ENCODE data around the gene BRAP.
"Not testable (repeated sequence)": the region's sequence is repeated elsewhere in the genome, so short reads cannot be mapped to it uniquely, and the experiment has no call there.

Gene BRAP

DNA sequence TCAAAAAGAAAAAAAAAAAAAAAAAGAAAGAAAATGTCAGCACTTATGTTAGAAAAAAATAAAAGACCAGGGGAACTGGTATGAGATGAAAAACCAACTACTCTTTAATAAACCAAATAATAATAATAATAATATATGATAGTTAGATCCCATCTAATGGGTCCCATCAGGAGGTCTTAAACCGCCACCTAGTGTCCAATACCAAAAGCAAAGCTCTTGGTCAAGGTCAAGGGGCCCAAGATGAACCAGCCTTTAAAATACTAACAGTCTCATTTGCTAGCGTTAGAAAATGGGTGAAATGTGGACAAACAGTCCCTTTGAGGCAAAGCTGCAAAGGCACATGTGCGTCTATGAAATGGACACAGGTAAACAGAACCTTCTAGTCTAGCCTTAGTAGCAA is 12.3 kb downstream of the BRAP start:
- no peak for DNase-seq (ENCODE audit: low read depth in 2 of 2)

DNA sequence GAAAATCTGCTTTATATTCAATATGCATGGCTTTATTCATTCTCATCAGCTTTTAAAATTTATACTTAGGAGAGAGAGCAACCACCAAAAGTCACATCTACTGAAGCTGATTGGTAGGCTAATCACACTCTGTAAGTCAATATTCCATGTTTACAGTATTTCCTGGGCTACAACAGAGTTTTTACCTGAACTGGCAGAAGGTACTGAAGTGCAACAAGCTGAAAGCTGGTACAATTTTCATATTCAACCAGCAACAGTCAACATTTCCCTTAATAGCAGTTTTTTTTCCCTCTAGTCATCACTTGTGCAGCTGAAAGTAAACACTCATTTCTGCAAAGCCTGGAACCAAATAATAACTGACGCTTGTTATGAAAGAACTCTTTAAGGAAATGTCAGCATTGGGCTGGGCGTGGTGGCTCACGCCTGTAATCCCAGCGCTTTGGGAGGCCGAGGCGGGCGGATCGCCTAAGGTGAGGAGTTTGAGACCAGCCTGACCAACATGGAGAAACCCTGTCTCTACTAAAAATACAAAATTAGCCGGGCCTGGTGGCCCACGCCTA is 12.9 kb downstream of the BRAP start:
- no peak for DNase-seq (ENCODE audit: low read depth in 2 of 2)

DNA sequence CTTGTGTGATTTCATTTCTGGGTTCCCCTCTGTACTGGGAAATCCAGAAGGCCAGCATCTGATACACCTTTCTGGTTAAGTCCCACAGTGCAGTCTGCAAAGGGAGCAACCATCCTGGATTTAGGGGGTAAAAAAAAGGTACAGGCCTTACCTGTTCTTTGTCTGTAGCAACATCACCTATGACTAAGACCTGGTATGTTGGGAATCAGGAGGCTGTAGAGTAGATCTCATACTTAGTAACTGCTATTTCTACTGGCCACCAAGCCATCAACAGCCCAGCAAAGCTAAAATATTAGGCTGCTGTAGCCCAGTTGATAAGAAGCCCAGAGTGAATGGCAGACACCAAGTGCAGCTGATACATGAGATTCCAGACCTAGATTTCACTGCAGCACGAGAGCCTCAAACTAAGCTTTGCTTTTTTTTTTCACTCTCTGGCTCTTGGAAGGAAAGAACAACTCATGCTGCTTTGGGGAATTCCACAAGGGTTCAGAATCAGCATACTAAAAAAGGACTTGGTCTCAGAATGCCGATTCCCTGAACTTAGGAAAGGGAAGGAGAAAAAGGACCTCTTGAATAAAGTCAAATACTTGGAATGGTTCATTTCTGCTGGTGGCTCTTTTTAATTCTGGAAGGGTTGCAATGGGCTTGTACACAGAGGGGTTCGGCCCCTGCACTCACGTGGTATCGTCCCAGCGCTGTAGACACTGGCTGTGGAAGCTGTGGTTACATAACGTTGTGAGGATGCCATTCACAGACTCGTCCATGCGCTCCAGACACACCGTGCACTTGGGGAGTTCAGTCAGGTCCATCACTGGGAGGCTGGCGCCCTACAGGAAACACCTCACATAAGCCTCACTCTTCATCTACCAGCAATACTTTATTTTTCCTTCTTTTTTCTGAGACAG is 20.5 kb downstream of the BRAP start:
- no peak for DNase-seq (ENCODE audit: low read depth in 2 of 2)

DNA sequence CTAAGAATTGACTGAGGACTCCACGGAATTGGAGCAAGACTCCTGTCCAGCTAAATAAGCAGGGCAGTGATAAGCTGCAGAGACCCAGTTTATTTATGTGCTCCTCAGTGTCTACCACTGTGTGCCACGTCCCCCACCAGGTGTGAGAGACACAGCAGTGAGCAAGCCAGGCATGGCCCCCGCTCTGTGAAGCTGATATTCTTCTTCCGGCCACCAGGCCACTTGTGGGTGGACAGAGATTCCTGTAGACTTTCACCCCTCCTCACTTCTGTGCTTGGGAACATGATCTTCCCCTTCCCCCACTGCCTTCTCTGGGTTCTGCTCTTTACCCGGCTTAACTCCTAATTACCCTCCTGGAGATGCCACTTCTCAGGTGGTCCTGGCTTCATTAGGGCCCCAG is 21.3 kb downstream of the BRAP start:
- DNase-seq (ENCODE audit: low read depth in 2 of 2), result no peak

GRCh38 chr12:111656016-111656415 is 29.7 kb downstream of the BRAP start:
- no peak for DNase-seq (ENCODE audit: low read depth in 2 of 2)

DNA sequence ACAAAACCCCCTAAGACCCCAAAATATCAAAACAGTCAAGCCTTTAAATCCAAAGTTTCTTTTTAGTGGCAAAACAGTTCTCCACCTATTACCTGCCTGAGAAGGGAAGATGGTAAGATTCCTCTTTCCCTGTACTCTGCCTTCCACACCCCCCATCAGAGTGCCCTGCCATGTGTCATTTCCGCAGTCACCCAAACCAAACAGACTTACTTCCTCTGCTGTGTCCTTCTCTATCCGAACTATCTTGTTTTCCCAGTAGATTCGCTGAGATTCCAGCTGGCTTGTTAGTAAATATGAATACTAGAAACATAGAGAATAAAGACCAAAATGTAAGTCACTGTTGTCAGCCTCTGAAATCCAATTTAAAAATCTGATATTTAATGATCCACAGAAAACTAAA is 30.4 kb downstream of the BRAP start:
- DNase-seq (ENCODE audit: low read depth in 2 of 2), result no peak

GRCh38 chr12:111653596-111653995 is 32.2 kb downstream of the BRAP start:
- no peak for DNase-seq (ENCODE audit: low read depth in 2 of 2)

DNA sequence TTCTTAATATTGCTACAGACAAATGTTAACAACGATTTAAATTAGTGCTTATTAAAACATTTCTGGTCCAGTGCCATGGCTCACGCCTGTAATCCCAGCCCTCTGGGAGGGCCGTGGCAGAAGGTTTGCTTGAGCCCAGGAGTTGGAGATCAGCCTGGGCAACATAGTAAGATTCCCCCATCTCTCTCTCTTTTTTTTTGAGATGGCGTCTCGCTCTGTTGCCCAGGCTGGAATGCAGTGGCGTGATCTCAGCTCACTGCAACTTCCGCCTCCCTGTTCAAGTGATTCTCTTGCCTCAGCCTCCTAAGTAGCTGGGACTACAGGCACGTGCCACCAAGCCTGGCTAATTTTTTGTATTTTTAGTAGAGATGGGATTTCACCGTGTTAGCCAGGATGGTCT is 33.2 kb downstream of the BRAP start:
- DNase-seq (ENCODE audit: low read depth in 2 of 2), result not testable (repeated sequence)

GRCh38 chr12:111650912-111651311 is 34.8 kb downstream of the BRAP start:
- DNase-seq (ENCODE audit: low read depth in 2 of 2), result no peak

- no peak for DNase-seq (ENCODE audit: low read depth in 2 of 2)
These were observed 40.3 kb downstream of the BRAP start for GRCh38 chr12:111645433-111645832.

GRCh38 chr12:111643427-111643826 is 42.3 kb downstream of the BRAP start:
- no peak for DNase-seq (ENCODE audit: low read depth in 2 of 2)

DNA sequence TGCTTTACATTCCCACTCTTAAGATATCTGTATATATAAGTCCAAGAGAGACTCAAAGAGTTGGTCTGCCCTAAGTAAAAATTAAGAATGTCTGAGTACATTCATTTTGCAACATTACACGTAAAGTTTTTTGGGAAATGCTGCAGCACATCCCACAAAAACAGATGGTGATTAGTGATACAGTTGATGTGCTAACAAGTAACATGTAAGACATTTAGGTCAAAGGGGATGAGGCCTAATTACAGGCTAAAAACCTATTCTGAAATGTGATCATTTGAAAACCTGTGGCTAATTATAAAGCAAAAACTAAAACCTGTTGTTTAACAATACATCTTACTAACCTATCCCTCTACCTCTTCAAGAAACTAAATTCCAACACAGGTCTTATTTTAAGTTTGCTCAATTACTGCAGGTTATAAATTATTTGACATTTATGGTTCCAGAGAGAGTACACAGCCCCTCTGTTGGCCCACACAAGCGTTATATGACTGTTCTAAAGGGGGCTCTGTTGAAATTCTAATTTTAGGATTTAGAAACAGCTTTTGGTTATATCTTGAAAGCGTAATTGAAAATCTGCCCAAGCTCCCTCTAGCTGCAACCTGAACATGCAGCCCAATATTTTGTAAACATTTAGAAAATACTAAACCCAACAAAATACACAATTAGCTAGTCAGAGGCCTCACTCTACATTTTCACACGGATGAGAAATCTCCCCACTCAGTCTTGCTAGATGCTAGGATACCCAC is 42.9 kb downstream of the BRAP start:
- DNase-seq (ENCODE audit: low read depth in 2 of 2), result no peak

GRCh38 chr12:111640506-111640905 is 45.2 kb downstream of the BRAP start:
- no peak for DNase-seq (ENCODE audit: low read depth in 2 of 2)

DNA sequence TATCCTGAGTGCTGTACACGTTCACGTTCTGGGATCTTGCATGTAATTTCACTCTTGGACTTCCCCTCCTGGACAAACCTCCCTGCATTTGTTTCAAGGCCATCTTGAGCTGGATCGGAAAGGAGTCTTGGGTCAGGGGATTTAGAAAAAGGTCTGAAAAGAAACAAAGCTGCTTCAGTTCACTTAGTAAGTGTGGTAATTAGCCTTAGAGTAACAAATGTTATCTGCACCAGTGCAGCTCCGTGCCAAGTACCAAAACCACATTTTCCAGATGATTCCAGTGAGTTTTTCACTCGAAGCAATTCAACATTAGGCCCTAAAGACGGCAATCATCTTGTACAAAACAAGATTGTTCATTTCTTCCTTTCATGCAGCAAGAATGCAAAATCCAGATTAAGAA is 47.2 kb downstream of the BRAP start:
- no peak for DNase-seq (ENCODE audit: low read depth in 2 of 2)

DNA sequence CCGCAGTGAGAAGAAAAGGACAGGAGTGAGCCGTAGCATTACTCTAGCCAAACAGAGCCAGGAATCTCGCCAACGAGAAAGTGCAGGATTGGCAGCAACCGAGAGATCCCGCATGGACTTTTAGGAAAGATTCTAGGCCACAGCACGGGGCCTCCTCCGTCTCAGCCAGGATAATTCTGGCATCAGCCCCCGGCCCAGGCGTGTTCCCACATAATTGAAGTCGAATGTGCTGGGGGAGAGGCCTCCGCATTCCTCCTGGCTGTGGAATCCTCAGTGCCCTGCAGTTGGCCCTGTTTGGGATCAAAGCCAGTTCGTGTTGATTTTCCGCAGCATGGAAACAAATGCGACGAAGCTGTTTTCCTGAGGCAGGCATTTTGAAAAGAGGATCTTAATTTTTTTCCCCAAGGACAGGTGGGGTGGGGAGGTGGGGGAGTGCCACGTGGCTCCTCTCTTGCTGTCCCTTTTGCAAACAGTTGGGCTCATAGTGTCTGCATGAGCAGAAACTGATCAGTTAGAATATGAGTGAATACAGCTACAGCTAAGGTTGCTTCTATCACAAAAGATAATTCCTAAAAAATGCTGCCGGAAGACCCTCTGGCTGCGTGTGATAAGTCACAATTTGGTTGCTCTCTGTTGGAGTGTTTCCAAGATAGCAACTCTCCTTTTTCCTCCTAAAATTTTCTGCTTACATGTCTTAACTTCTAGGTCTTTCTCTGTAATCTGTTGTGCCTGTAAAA is 49.4 kb downstream of the BRAP start:
- DNase-seq (ENCODE audit: low read depth in 2 of 2), result no peak

DNA sequence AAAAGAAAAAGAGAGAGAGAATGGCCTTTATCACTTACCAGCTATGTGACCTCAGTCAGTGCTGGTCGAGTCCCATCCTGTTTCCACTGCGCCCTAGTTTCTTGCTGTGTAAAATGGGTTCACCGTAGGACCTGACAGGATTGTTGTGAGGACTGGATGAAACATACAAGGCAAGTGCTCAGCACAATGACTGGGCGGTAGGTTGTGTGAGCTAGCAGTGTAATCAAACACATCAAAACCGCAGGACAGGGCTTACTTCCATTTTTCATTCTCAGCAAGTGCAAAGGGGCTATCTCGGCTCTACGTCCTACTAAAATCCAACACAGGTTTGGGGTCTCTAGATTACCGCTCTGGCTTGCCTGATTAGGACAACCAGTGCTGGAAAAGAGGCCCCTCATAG is 50.2 kb downstream of the BRAP start:
- DNase-seq (ENCODE audit: low read depth in 2 of 2), result no peak

- DNase-seq (ENCODE audit: low read depth in 2 of 2), result no peak
These were observed 57.1 kb downstream of the BRAP start for GRCh38 chr12:111628505-111629260.

DNA sequence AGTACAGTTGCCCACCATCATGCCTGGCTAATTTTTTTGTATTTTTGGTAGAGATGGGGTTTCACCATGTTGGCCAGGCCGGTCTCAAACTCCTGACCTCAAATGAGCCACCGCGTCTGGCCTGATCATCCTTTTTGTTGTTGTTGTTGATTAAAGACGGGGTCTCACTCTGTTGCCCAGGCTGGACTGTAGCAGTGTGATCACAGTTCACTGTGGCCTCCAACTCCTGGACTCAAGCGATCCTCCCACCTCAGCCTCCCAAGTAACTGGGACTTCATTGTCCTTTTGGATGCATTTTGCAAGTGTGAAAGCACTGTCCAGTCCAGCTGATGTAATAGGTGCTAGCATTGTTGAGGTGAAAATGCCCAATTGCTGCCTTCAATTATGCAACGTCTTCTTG is 59.5 kb downstream of the BRAP start:
- DNase-seq (ENCODE audit: low read depth in 2 of 2), result no peak

DNA sequence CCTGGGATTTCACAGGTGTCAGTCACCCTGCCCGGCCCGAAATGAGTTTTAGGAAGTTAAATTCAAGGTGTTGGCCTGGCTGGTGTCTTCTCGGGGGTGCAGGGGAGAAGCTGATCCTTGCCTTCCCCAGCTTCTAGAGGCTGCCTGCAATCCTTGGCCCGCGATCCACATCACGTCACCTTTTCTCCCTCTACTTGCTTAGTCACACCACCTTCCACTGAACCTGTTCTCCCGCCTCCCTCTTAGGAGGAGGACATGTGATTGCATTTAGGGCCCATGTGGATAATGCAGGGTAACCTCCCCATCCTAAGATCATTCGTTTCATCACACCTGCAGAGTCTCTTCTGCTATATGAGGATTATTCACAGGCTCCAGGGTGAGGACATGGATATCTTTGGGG is 61.2 kb downstream of the BRAP start:
- DNase-seq (ENCODE audit: low read depth in 2 of 2), result no peak

- not testable (repeated sequence) for DNase-seq (ENCODE audit: low read depth in 2 of 2)
These were observed 67.9 kb downstream of the BRAP start for GRCh38 chr12:111617841-111618240.

DNA sequence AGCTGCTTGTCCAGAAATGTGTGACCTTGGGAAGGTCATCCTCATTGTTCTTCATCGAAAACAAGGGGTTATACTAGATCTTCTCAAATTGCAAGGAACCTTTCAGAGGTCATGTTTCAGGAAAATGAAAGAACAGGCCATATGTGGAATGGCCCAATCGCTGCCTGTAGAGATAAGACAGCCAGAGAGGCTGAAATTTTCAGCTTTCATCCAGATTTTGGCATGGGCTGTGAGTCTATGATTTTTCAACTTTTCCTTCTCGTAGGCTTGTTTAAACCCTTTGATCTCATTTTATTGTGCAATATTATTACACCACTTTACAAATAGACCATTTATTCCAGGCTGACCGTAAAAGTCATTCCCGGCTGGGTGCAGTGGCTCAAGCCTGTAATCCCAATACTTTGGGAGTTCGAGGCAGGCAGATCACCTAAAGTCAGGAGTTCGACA is 69.6 kb downstream of the BRAP start:
- no peak for DNase-seq (ENCODE audit: low read depth in 2 of 2)
